Subcutaneous adipose tissue (tissue), 4 donors: ENCODE results near the gene SLC1A7. TPM values are rescaled to one million over a fixed set of nuclear protein-coding genes. Genes with fewer than 3 reads are reported as not detected.

Source experiments
- CTCF ChIP-seq: fragments of 450-650 bp; IDR thresholded peaks from one replicate; pipeline ENCODE4 v1.5.1; 2016; ENCODE audit warnings: low read depth, mild to moderate bottlenecking, control low read depth, antibody characterized with exemption, moderate library complexity
- total RNA-seq, 4 donors: library from RNA; depleted of rRNA; stranded (reverse); fragments of >200 nt; gene quantifications; one replicate each; pipeline ENCODE4 v1.1.0, GENCODE V29; 2016

SLC1A7 gene
- under 1 TPM in 2 of 4 donors, not detected in 2; 0.17 to 0.94 TPM for total RNA-seq

- TF ChIP-seq CTCF, result no peak
Observed at GRCh38 chr1:53142226-53142853, at the start of gene SLC1A7. Gene SLC1A7 (minus strand): TSS chr1:53142638. CDS start chr1:53142449, 189 bp downstream.

- no peak for TF ChIP-seq CTCF
Observed at GRCh38 chr1:53190210-53190611, 47.8 kb upstream of the SLC1A7 start.

GRCh38 chr1:53189061-53189460 is 46.6 kb upstream of the SLC1A7 start:
- no peak for TF ChIP-seq CTCF

GRCh38 chr1:53188099-53188498 is 45.7 kb upstream of the SLC1A7 start:
- no peak for TF ChIP-seq CTCF

GRCh38 chr1:53187401-53187800 is 45.0 kb upstream of the SLC1A7 start:
- TF ChIP-seq CTCF, result no peak

GRCh38 chr1:53186533-53186932 is 44.1 kb upstream of the SLC1A7 start:
- TF ChIP-seq CTCF, result no peak

- TF ChIP-seq CTCF, result no peak
Observed at GRCh38 chr1:53183095-53183990, 40.9 kb upstream of the SLC1A7 start.
